ENCODE measurements around the gene RAPGEF1.

Gene RAPGEF1

DNA sequence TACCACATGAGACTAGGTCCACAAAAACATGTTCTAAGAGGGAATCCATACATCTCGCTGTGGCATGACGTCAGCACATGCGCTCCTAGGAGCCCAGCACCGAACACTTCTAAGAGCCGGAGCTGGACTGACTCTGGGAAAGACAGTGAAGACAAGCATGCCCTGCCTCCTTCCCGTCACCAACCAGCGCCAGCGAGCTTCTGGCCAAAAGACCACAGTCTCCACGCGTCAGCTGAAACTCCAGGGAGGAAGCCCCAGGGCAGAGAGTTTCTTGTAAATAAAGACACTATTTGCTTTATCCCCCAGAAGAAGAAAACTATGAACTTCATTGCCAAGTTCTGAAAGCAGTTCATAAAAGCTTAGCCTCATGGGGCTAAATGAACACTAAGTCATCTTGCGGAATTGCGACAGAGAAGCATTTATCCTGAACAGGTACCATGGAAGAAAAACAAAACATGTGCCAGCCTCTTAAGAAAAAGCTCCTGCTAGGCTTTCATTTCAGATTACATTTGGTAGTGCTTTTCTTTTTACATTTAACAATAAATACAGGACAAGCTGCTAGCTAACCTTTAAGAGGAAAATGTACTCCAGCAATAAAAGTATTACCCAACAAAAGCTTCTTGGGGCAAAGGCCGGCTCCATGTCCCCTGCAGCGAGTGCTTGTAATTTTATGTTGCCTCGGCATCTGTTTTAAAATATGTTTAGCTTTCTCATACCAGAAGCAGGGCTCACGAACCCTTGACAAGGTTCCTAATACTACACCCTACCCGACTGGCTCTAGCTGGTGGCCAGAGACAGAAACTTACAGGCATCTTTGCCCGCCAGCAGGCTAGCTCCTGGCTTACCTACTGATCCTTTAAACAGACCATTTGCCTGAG lies 98.0 kb downstream of the RAPGEF1 start (continued):
- TF ChIP-seq ZBTB8A (tag by site-specific recombination; IDR thresholded peaks at IDR 0.05) (0 out of 2 replicates have a peak, but pooled peaks have one; percentile 6), SETDB1 (IDR thresholded peaks at IDR 0.05; ENCODE audit: insufficient read length, low read length) (no peak), GLIS1 (tag by site-specific recombination; IDR thresholded peaks at IDR 0.05) (peak; percentile 88), FEZF1 (tag by site-specific recombination; IDR thresholded peaks at IDR 0.05) (peak; percentile 63), ZNF660 (tag by site-specific recombination; IDR thresholded peaks at IDR 0.05) (peak; percentile 20; the same call in 1 of the 2 replicates), ZNF561 (tag by site-specific recombination; IDR thresholded peaks at IDR 0.05; ENCODE audit: borderline replicate concordance) (peak; percentile 75; the same call in 1 of the 2 replicates), ZNF19 (tag by site-specific recombination; IDR thresholded peaks at IDR 0.05; ENCODE audit: low read depth) (no peak), ZBTB26 (tag by site-specific recombination; optimal IDR thresholded peaks at IDR 0.05) (no peak)
- TF ChIP-seq, protein P1, sequence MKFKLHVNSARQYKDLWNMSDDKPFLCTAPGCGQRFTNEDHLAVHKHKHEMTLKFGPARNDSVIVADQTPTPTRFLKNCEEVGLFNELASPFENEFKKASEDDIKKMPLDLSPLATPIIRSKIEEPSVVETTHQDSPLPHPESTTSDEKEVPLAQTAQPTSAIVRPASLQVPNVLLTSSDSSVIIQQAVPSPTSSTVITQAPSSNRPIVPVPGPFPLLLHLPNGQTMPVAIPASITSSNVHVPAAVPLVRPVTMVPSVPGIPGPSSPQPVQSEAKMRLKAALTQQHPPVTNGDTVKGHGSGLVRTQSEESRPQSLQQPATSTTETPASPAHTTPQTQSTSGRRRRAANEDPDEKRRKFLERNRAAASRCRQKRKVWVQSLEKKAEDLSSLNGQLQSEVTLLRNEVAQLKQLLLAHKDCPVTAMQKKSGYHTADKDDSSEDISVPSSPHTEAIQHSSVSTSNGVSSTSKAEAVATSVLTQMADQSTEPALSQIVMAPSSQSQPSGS (tag by site-specific recombination; IDR thresholded peaks at IDR 0.05; ENCODE audit: low read depth): peak; percentile 92

GRCh38 chr9:131640438-131641137 lies 99.3 kb downstream of the RAPGEF1 start:
- Histone ChIP-seq H3K4me3 (ENCODE audit: low read depth, low read length) (no peak overlapping the region), H3K4me1 (ENCODE audit: control insufficient read depth, insufficient read depth, low read length) (no peaks in the 10 kb centered on the region), H3K27ac (ENCODE audit: extremely low read depth, low read depth, low read length) (no peak overlapping the region), H3K9me3 (ENCODE audit: control insufficient read depth, insufficient read depth, low read depth, low read length) (no peaks in the 10 kb centered on the region), H3K36me3 (ENCODE audit: control insufficient read depth in 2 of 2, insufficient read depth in 1 of 2, low read length in 2 of 2) (peaks cover 0 to 19% of the 10 kb centered on the region in 2 experiments; a peak in 1 of 3 replicates)
- TF ChIP-seq OSR2 (tag by site-specific recombination; IDR thresholded peaks at IDR 0.05) (no peak), GLIS1 (tag by site-specific recombination; IDR thresholded peaks at IDR 0.05) (peak; percentile 94)
- ChIA-PET CTCF (interaction anchor here (1.0 to 1.8 kb wide), 3 partner anchors 32 to 162 kb away, joined by 3 to 8 read pairs (median 7); no protein-coding TSS in a partner anchor), POLR2A (no interaction called here)

- TF ChIP-seq ZNF354C (tag by site-specific recombination; IDR thresholded peaks at IDR 0.05; ENCODE audit: borderline replicate concordance, low read depth) (no peak), PRDM1 (tag by site-specific recombination; IDR thresholded peaks at IDR 0.05) (0 out of 2 replicates have a peak, but pooled peaks have one; percentile 51)
- H3K4me1 ChIP-seq (ENCODE audit: control insufficient read depth, insufficient read depth, low read length): peaks cover under 1% of the 10 kb centered on the region; the same call in 1 of the 2 replicates
- POLR2A ChIA-PET: no interaction called here
- no peaks in the 10 kb centered on the region for H3K9me3 ChIP-seq (ENCODE audit: control insufficient read depth, insufficient read depth, low read depth, low read length)
- no peak overlapping the region for H3K27ac ChIP-seq (ENCODE audit: extremely low read depth, low read depth, low read length)
- CTCF ChIA-PET: interaction anchor here (1.0 to 1.8 kb wide), 4 partner anchors 31 to 162 kb away, joined by 3 to 8 read pairs (median 6); no protein-coding TSS in a partner anchor
- peaks cover 0 to 19% of the 10 kb centered on the region in 2 experiments; a peak in 1 of 3 replicates for H3K36me3 ChIP-seq (ENCODE audit: control insufficient read depth in 2 of 2, insufficient read depth in 1 of 2, low read length in 2 of 2)
- no peak overlapping the region for H3K4me3 ChIP-seq (ENCODE audit: low read depth, low read length)
Measured at GRCh38 chr9:131639769-131640437, 100.0 kb downstream of the RAPGEF1 start.

- ChIA-PET POLR2A (no interaction called here), CTCF (interaction anchor here (0.6 to 4.3 kb wide), 6 partner anchors 9 to 909 kb away, joined by 3 to 31 read pairs (median 4); partner anchors contain the start of gene RAPGEF1)
- no peaks in the 10 kb centered on the region for H3K9me3 ChIP-seq (ENCODE audit: control insufficient read depth, insufficient read depth, low read depth, low read length)
- peaks cover 3% of the 10 kb centered on the region; the same call in 1 of the 2 replicates for H3K4me1 ChIP-seq (ENCODE audit: control insufficient read depth, insufficient read depth, low read length)
- no peak overlapping the region for H3K27ac ChIP-seq (ENCODE audit: extremely low read depth, low read depth, low read length)
- TF ChIP-seq ZNF768 (tag by site-specific recombination; IDR thresholded peaks at IDR 0.05) (no peak), ZNF341 (tag by site-specific recombination; IDR thresholded peaks at IDR 0.05; ENCODE audit: low read depth) (no peak), ZNF169 (tag by site-specific recombination; IDR thresholded peaks at IDR 0.05) (no peak), ZNF596 (tag by site-specific recombination; IDR thresholded peaks at IDR 0.05) (no peak), ZNF24 (tag by site-specific recombination; IDR thresholded peaks at IDR 0.05) (no peak), ZNF292 (tag by site-specific recombination; IDR thresholded peaks at IDR 0.05; ENCODE audit: borderline replicate concordance, low read depth) (no peak)
- peaks cover 0 to 14% of the 10 kb centered on the region in 2 experiments; a peak in 1 of 3 replicates for H3K36me3 ChIP-seq (ENCODE audit: control insufficient read depth in 2 of 2, insufficient read depth in 1 of 2, low read length in 2 of 2)
- H3K4me3 ChIP-seq (ENCODE audit: low read depth, low read length): no peak overlapping the region
Measured at GRCh38 chr9:131636593-131636992, 103.3 kb downstream of the RAPGEF1 start.
